Spleen (tissue), 7 donors: Measurements from ENCODE around the gene GRK5.

Experiments
- CTCF ChIP-seq, 11 experiments: fragments of 200-600 bp in 7 of 11; fragments of 450-650 bp in 4 of 11; sonication (generic) in 4 of 11; IDR thresholded peaks in 8 of 11; conservative IDR thresholded peaks in 3 of 11; 1 replicate in 7 of 11; 2 replicates in 4 of 11; pipeline versions ENCODE4 v1.4.0 to v1.8.0; 2016 to 2021; ENCODE audit warnings: antibody characterized with exemption in 11 of 11, inconsistent platforms in 4 of 11, mild to moderate bottlenecking in 1 of 11
- POLR2A ChIP-seq, 3 donors: fragments of 450-650 bp; IDR thresholded peaks; one replicate each; pipeline ENCODE4 v1.5.1; 2017; ENCODE audit warnings: antibody characterized with exemption in 3 of 3, mild to moderate bottlenecking in 1 of 3
- POLR2AphosphoS5 ChIP-seq, 3 donors: sonication (generic); formaldehyde crosslinking; IDR thresholded peaks; one replicate each; pipeline ENCODE4 v1.5.1; 2017; ENCODE audit warnings: antibody characterized with exemption in 3 of 3
- donor health status: DM: no; HTN: no; CAD: no; lungs with moderate emphysema.
- donor health status: DM: no; HTN: no; CAD: no.
- donor health status: DM: no; HTN: no; CAD: no.

GRCh38 chr10:119340893-119341458 is 133.6 kb downstream of the GRK5 start:
- no peak for TF ChIP-seq CTCF (IDR thresholded peaks at IDR 0.05 in 8 of 11, conservative IDR thresholded peaks at IDR 0.05 in 3 of 11)
- no peak for TF ChIP-seq POLR2AphosphoS5 (IDR thresholded peaks at IDR 0.05)
- TF ChIP-seq POLR2A (IDR thresholded peaks at IDR 0.05) = no peak
